Body of pancreas (tissue), 4 donors: ENCODE measurements around the gene TARS2. TPM values are rescaled to one million over a fixed set of nuclear protein-coding genes. Genes with fewer than 3 reads are reported as not detected.
A peak's percentile ranks its signal among the peaks of the same experiment; 100 is the strongest.

Source experiments
- ATAC-seq: fragments of 150-250 bp; one replicate; pipeline ENCODE4 v1.9.1; 2016
- DNase-seq, 4 donors: peaks; one replicate each; pipeline ENCODE4 v3.0.0-alpha.2; 2019
- H3K27ac ChIP-seq, 4 donors: fragments of 200-600 bp; sonication (generic); 1 replicate in 3 of 4; 2 replicates in 1 of 4; pipeline versions ENCODE4 v1.5.1 to v1.6.1; 2016 to 2019; ENCODE audit warnings: mild to moderate bottlenecking in 1 of 4, mixed read lengths in 1 of 4, moderate library complexity in 1 of 4
- H3K27me3 ChIP-seq, 2 donors: fragments of 200-600 bp; sonication (generic); one replicate each; pipeline ENCODE4 v1.6.0; 2016; ENCODE audit warnings: mild to moderate bottlenecking in 1 of 2
- H3K36me3 ChIP-seq, 2 donors: fragments of 200-600 bp; sonication (generic); replicated peaks in 1 of 2; 2 replicates each; pipeline ENCODE4 v1.5.1; 2016; ENCODE audit warnings: low read depth in 2 of 2; ENCODE audit not compliant: insufficient read depth in 1 of 2
- H3K4me1 ChIP-seq: fragments of 200-600 bp; sonication (generic); one replicate; pipeline ENCODE4 v1.6.0; 2016
- H3K4me3 ChIP-seq, 2 donors: fragments of 200-600 bp; sonication (generic); 1 replicate in 1 of 2; 2 replicates in 1 of 2; pipeline ENCODE4 v1.5.1; 2016 to 2019
- H3K9me3 ChIP-seq, 3 donors: fragments of 200-600 bp; sonication (generic); 1 replicate in 2 of 3; 2 replicates in 1 of 3; pipeline ENCODE4 v1.5.1; 2016
- CTCF ChIP-seq, 7 experiments: fragments of 450-650 bp in 4 of 7; fragments of 200-600 bp in 3 of 7; sonication (generic) in 3 of 7; IDR thresholded peaks; one replicate each; pipeline ENCODE4 v1.5.1; 2016 to 2019; ENCODE audit warnings: antibody characterized with exemption in 7 of 7
- POLR2A ChIP-seq, 3 donors: fragments of 450-650 bp; IDR thresholded peaks; one replicate each; pipeline ENCODE4 v1.6.1; 2016; ENCODE audit warnings: antibody characterized with exemption in 3 of 3, mild to moderate bottlenecking in 2 of 3
- WGBS, 2 donors: methylation state at CpG; one replicate each; pipeline ENCODE4 v1.1.5; 2017; 5-methylcytosine and 5-hydroxymethylcytosine counted together
- intact Hi-C: fragments of 100-400 bp; cut with DNase I; formaldehyde crosslinking; loops from one replicate; pipeline ENCODE4 v1.15.1; 2023
- total RNA-seq, 2 donors: library from RNA; depleted of rRNA; stranded (reverse); fragments of >200 nt; gene quantifications; one replicate each; pipeline ENCODE4 v1.1.0, GENCODE V29; 2016

TARS2 gene
- total RNA-seq, 2 donors from 2014 or later = 4.3 to 7.0 TPM

- no peaks in the 10 kb centered on the region for H3K27me3 ChIP-seq
- H3K4me3 ChIP-seq = no peak overlapping the region
- DNase-seq (no peak), ATAC-seq (no peak)
- intact Hi-C loops = no loop called here
- no peak for TF ChIP-seq POLR2A (IDR thresholded peaks at IDR 0.05)
- TF ChIP-seq CTCF (IDR thresholded peaks at IDR 0.05) = no peak
- H3K9me3 ChIP-seq = no peaks in the 10 kb centered on the region
- H3K36me3 ChIP-seq = no peaks in the 10 kb centered on the region
- 65 to 70% methylated on average over 6 of the region's 6 CpGs for WGBS, 2 donors
- H3K4me1 ChIP-seq = peaks cover 15% of the 10 kb centered on the region
- no peak overlapping the region for H3K27ac ChIP-seq
Measured at GRCh38 chr1:150545486-150546032, 58.3 kb downstream of the TARS2 start.

GRCh38 chr1:150546294-150546937, 59.2 kb downstream of the TARS2 start:
- Histone ChIP-seq H3K27ac (no peak overlapping the region), H3K36me3 (no peaks in the 10 kb centered on the region), H3K4me3 (no peak overlapping the region), H3K27me3 (no peaks in the 10 kb centered on the region), H3K9me3 (no peaks in the 10 kb centered on the region), H3K4me1 (peaks cover 16% of the 10 kb centered on the region)
- TF ChIP-seq CTCF (IDR thresholded peaks at IDR 0.05) (no peak), POLR2A (IDR thresholded peaks at IDR 0.05) (no peak)
- 76 to 79% methylated on average over 16 of the region's 16 CpGs for WGBS, 2 donors
- DNase-seq (no peak), ATAC-seq (no peak)
- intact Hi-C loops = no loop called here

GRCh38 chr1:150548324-150548631, 61.1 kb downstream of the TARS2 start:
- no peak for ATAC-seq
- TF ChIP-seq CTCF (IDR thresholded peaks at IDR 0.05) (no peak), POLR2A (IDR thresholded peaks at IDR 0.05) (no peak)
- intact Hi-C loops = no loop called here
- Histone ChIP-seq H3K36me3 (no peaks in the 10 kb centered on the region), H3K27me3 (no peaks in the 10 kb centered on the region), H3K4me3 (no peak overlapping the region), H3K4me1 (peaks cover 29% of the 10 kb centered on the region), H3K27ac (peak overlapping the region; percentile 40 to 79 (median 56)), H3K9me3 (no peaks in the 10 kb centered on the region)
- no peak for DNase-seq
- WGBS, 2 donors = 37 to 45% methylated on average over 4 of the region's 4 CpGs

GRCh38 chr1:150548632-150549495, 61.6 kb downstream of the TARS2 start, which contains the start of gene ADAMTSL4:
Gene ADAMTSL4 (plus strand): TSS chr1:150549408. CDS start chr1:150552289, 2,881 bp downstream.
- Histone ChIP-seq H3K4me3 (peak within 1 kb of the TSS in 1 of 2 donors; percentile 39), H3K36me3 (no peaks in the 10 kb centered on the region), H3K27me3 (no peaks in the 10 kb centered on the region), H3K27ac (peak within 1 kb of the TSS; percentile 40 to 79 (median 60)), H3K4me1 (peaks cover 29% of the 10 kb centered on the region), H3K9me3 (no peaks in the 10 kb centered on the region)
- ATAC-seq = peak; percentile 67
- 0% methylated on average over 60 of the region's 91 CpGs; no CpG with 5 or more reads in 1 of the 2 donors for WGBS, 2 donors
- intact Hi-C loops = no loop called here
- peak in 3 of 4 donors; percentile 67 to 72 (median 70) for DNase-seq
- TF ChIP-seq CTCF (IDR thresholded peaks at IDR 0.05) (peak in 5 of 7 experiments; percentile 8 to 32 (median 14)), POLR2A (IDR thresholded peaks at IDR 0.05) (peak in 1 of 3 donors; percentile 17)
